Middle frontal gyrus (tissue), 1 donor: Measurements from ENCODE around the gene SLC8A2.

Experiments used
- DNase-seq: peaks from one replicate; pipeline ENCODE4 v3.0.0-alpha.2; 2015; ENCODE audit warnings: low spot score; ENCODE audit errors: extremely low spot score

The SLC8A2 gene

DNA sequence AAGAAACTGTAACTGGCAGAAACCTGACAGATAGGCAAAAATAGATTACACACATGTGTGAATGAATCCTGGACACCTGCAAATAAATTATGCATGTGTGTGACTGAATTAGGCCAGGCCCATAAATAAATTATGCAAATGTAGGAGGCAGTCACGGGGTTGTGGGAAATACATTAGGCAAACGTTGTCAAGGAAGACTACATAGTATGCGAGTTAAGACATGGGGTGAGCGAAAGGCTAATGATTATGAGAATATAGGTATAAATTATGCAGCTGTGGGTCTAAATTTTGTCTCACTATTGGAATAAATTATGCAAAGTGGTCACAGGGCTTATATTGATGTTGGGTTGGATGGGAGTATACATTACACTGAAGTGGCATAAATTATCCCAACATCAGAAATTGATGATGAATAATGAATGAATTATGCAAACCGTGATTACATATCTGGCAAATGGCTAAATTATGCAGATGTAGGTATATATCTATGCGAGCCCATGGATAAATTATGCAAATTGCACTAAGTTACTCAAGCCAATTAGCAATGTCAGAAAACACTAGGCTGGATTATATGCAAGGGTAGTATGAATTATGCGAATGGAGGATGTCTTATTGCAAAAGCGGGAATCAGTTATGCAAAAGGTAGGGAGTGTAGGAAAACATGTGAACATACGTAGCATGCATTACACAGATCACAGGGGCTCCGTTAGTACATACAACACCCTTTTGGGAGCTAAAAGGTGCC, 6.8 kb downstream of the SLC8A2 start:
- no peak for DNase-seq

DNA sequence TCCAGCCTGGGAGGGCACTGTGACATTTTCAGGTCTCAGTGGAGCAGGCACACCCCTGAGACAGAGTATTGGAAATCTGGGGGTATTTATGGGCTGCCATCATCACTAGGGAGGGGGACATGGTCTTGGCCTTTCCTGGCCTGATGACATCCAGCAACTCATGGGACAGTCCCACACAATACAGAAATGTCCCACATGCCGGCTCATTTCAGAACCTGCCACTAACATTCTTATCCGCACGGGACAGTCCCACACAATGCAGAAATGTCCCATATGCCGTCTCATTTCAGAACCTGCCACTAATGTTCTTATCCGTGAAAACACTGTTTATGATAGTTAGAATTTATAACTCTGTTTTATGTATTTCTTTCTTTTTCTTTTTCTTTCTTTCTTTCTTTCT, 9.8 kb downstream of the SLC8A2 start:
- DNase-seq, result no peak

DNA sequence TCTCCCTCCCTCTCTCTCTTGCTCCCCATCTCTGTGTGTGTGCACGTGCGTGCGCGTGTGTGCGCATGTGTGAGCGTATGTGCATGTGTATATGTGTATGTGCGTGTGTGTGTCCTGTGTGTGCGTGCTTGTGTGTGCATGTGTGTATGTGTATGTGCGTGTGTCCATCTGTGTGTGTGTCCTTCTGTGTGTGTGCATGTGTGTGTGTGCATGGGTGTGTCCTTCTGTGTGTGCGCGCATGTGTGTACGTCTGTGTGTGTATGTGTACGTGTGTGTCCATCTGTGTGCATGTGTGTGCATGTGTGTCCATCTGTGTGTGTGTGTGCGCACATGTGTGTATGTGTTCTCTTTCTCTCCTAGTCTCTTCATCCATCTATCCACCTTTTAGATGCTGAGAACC, 12.2 kb downstream of the SLC8A2 start:
- no peak for DNase-seq

DNA sequence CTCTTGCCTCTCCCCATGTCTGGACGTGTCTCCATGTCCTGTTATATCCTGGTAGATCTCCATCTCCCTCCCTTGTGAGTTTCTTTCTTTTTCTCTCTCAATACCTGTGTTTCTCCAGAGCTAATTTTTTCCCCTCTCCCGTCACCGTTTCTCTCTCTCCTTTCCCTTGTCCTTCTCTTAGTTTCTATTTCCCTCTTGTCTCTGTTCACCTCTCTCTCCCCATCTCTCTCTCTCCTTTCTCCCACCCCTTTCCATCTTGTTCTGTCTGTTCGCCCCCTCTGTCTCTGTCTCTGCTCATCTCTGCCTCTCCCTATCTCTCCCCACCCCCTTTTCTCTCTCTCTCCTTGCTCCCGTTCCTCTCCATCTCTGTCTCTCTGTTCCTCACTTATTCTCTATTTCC, 13.0 kb downstream of the SLC8A2 start:
- DNase-seq, result no peak

DNA sequence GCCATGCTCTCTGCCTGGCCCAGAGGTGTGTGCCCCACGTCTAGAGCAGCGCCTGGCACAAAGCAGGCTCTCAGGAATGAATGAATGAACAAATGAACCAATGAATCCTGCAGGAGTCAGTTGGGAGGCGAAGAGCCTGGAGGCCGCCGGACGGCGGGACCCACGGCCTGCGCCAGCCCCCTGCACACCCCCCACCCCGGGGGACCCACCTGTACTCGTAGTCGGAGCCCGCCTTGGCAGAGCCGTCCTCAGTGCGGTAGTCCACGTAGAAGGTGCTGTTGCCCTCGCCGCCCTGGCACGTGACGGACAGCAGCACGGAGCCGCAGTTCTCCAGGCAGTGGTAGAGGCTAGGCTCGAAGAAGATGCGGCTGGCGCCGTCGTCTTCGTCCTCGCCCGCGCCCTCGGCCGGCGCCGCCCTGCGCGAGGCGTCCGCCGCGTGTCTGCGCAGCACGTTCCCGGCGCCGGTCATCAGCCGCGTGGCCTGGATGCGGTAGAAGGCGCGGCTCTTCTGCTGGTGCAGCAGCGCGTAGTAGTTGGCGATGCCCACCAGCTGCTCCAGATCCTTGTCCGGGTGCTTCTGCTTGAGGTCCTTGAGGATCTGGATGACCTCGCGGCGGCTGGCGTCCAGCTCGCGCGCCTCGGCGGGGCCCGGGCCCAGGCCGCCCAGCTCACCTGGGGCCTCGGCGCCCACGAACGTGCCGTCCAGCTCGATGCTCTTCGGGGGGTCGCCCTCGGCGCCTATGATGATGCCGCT, 14.8 kb downstream of the SLC8A2 start:
- DNase-seq, result no peak

DNA sequence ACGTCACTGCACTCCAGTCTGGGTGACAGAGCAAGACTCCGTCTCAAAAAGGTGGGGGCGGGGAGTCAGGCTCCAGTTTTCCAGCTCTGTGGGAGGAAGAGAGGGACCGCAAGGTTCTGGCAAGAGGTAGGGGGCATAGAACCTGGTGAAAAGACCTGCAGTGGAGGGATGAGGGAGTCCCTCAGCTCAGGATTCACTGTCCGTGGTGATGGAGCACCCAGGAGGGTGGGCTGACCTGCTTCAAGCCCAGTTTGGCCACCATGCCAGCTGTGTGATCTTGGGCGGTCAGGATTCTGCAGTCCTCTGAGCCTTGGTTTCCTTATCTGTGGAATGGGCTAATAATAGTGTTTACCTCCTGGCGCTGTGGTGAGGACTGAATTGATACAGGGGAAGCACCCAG, 21.2 kb downstream of the SLC8A2 start:
- DNase-seq, result no peak

DNA sequence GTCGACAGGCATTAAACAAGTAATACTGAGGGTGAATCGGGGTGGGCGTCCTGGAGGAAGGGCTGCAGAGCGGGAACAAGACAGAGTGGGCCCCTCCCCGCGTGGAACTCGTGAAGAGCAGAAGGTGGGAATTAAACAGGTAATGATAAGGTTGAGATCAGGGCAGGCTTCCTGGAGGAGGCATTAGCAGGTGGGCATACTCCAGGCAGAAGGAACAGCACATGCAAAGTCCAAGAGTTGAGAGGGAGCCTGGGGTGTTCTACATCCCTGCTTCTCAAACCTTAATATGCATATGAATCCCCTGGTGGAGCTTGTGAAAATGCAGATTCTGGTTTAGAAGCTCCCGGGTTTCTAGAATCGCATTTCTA, 23.3 kb downstream of the SLC8A2 start:
- DNase-seq, result no peak

DNA sequence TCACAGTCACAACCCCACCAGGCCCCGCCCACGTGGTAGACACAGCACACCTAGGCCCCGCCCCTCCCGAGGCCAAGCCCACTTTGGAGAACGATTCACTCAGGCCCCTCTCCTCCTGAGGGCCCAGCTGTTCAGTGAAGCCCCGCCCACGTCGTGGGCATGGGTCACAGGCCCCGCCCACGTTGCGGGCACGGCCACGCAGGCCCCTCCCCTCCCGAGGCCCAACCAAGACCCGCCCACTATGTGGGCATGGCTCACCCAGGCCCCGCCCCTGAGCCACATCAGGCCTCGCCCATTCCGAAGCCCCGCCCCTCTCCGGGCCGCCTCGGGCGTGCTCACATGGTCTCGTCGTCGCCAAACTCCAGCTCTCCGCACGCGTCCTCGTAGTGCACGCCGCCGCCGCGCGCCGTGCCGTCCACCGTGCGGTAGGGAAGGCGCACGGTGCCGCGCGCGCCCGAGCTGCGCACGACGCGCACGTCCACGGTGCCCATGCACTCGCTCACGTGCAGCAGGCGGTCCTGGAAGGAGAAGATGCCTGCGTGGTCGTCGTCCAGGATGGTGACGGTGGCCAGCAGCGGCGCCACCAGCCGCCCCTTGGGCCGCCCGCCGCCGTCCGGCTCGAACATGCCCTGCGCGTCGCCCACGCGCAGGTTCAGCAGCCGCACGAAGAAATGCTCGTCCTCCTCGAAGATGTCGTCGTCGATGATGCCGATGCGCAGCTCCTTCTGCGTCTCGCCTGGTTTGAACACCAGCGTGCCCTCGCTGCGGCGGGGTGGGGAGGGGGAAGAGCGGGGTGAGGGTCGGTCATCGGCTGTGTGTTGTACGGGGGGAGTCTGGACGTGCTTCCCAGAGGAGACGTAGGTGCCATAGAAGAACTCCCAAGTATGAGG, 24.0 kb downstream of the SLC8A2 start:
- no peak for DNase-seq

DNA sequence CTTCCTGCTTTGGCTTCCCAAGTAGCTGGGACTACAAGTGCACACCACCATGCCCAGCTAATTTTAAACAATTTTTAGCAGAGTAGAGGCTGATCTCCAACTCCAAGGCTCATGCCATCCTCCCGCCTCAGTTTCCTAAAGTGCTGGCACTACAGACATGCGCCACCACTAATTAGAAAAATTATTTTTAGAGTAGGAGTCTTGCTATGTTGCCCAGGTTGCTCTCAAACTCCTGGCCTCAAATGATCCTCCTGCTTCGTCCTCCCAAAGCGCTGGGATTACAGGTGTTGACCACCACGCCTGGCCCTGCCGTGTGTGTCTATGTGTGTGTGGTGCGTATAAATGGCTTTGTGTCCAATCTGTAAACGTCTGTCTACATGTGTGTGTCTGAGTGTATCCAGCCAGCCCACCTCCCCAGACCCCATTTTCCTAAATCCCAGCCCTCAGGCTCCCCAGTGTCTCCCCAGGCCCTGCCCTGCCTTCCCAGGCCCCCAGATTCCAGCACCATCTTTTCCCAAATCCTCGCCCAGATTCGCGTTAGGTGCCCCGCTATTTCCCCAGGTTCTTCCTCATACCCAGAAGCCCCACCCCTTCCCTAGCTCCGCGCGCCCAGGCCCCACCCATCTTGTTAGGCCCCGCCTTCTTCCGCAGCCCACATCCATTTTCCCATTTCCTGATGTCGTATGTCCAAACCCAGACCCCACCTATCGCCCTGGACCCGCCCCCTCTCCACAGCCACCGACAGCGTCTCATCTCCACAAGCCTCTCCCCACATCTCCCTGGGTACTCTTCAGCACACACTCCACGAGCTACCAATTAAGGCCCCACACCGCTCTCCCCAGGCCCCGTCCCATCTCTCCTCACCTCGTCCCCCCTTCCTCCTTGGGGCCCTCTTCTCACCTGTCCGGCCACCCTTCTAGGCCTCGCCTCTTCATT, 24.9 kb downstream of the SLC8A2 start:
- no peak for DNase-seq

DNA sequence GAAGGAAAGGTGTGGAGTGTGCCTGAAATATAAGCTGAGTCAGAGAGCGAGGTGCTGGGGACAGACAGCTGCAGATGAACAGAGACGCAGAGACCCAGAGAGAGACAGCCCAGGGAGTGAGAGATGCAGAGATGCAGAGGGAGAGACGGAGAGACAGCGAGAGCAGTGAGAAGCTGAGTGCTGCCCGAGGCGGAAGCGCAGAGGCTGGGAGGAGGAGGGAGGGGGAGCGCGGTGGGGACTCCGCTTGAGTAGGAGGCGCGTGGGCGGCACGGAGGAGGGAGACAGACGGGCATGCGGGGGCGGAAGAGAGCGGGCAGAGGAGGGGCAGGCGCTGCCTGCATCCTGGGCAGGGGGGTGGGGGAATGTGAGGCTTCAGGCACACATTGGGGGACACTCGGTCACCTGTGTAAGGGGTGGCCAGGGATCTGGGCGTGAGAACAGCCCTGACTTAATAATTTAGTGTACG, 25.7 kb downstream of the SLC8A2 start:
- DNase-seq, result no peak

DNA sequence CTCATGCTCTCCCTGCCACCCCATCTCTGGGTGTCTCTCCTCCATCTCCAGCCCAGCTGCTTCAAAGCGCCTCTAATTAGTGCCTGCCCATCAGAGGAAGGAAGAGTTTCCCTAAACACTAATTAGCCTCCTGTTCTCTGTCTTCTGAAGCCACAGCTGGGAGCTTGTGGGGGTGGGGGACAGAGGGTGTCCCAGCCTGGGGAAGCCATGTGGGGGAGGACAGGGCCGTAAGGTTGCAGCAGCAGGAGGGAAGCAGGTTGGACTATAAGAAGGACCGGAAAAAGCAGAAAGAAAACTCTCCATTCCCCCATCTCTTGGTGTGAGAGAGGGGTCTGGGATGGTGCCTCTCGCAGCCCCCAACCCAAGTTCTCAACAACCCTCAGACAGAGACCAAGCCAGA, 26.2 kb downstream of the SLC8A2 start:
- no peak for DNase-seq

DNA sequence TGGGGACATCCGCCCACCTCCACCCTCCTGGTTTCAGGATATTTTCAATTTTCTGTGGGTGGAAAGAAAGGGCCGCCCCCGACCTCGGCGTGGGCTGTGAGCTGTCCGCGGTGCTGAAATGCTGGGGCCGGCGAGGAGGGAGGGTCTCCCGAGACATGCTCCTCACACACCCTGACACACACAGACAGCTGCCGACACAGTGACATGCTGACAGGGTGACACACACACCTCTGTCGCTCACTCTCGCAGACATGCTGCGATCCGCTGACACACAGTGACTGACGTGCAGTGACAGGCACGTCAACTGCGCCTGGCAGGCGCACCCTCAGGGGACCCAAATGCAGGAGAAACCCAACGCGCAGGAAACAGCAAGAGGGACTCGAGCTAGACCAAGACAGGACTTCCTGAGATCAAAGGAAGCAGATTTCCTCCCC, 27.3 kb downstream of the SLC8A2 start:
- no peak for DNase-seq

DNA sequence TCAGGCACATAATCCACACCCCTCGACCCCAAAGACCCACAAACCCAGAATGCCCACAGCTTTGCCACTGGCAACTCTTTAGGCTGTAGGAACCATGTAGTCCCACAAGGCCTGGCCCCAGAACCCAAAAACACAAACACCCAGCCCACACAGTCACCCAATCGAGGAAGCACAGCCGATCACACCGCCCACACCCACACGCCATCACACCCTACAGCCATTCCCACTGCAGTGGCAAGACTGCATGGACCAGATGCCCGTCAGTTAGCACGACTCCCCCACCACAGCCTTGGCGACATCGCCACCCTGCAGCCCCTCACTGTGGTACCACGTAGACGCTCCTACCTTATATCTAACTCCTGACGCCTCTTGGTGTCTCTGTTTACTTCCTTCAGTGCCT, 28.4 kb downstream of the SLC8A2 start:
- peak; percentile 48 for DNase-seq

DNA sequence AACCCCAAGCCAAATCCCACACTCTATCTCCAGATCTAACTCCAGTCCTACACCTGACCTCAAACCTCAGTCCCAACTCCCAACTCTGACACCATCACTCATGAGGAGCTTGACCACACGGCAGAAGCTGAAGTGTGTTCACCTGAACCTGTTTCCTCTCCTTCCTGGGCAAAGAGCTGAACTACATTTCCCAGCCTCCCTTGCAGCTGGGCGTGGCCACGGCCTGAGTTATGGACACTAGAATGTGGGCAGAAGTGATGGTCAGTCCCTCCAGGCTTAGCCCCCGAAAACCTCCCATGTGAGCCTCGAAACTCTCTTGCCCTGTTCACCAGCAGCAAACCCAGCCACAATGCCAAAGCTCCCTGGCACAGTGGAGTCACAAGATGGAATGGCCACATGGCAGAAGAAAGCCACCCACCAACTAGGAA, 32.9 kb downstream of the SLC8A2 start:
- DNase-seq, result no peak

DNA sequence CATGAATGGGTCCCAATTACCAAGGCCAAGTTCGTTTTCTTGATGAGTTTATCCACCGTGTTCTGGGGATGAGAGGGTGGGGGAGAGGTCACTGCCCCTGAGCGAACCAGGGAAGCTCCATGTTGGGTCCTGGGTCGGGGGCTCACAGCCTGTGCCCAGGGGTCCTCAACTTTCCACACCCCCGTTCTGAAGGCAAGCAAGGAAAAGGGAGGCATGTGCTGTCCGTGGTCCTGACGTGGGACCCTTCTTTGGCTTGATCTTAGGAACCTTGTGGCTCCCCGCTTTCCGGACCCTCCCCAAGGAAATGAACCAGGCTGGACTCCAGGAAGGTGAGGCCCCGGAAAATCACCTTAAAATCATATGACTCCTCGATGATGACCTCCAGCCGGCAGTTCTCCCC, 34.2 kb downstream of the SLC8A2 start:
- no peak for DNase-seq

DNA sequence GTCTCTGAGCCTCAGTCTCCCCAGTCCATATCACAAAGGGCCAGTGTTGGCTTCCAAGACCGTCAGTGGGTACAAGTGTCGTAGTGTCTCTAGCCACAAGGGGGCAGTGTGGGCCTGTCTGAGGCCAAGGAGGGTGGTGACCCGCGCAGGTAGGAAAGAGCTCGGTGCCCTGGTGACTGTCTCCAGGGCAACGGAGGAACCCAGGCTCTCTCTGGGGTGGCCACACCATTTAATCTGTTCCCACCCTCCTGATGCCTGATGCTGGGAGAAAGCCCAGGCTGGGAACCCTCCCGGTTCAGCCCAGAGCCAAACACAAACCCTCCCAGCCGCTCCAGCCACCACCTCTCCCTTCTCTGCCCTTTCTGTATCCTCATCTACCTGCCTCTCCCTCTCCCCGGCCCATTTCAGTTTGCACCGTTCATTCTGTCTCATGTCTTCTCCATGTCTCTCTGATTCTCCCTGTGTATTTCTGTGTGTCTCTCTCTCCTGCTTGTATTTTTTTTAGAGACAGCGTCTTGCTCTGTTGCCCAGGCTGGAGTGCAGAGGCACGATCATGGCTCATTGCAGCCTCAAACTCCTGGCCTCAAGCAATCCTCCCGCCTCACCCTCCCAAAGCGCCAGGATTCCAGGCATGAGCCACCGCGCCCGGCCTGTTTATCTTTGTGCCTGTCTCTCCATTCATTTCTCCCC, 34.8 kb downstream of the SLC8A2 start:
- DNase-seq, result no peak

DNA sequence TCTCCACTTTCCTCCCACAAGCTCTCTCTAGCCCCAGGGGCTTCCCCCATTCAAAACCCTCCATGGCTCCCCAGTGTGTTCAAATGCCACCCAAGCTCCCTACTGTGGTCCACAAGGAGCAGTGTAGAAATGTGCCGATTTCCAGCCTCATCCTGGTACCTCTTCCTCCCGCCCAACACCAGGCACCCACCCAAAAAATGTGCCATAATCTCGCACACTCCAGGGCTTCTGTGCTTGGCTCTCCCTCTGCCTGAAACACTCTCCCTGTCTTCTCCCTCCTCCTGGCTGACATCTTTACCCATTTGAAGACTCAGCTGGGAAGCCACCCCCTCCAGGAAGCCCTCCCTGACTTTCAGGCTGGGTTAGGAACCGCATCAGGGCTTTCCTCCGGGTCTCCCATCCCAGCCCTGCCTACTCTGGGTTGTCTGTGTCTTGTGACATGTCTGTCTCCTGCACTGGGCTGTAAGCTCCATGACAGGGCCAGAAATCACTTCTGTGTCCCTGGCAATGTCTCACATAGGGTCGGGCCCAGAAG, 35.7 kb downstream of the SLC8A2 start:
- DNase-seq, result no peak

DNA sequence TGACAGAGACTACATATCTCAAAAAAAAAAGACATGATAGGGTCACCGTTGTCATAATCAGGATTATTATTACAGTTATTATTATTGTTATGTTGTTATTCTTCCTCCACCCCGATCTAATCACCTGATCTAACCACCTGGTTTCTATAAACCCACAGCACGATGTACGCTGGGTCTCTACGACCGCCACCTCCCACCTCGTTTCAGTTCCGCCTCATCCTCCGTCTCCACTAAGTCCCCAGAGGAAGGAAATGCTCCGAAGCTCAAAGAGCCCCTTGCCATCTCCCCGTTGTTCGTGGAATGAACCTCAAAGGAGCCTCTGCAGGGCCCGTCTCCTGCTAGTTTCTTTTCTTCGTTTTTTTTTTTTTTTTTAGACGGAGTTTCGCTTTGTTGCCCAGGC, 36.5 kb downstream of the SLC8A2 start:
- no peak for DNase-seq

DNA sequence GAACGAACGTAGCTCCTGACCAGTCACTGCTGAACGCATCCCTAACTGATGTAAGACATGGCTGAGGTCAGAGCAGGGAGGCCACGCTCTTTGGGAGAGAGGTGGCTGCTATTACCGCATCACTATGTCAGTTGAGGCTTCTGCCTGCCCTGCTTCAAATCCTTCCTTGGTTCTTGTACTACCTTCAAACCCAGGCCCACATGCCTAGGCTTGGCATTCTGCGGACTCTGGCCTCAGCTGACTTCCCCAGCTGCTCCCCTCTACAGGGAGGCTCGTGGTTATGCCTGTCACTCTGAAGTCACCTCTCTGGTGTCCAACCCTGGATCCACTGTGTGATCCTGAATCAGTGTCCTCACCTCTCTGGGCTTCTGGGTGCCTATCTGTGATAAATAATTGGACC, 37.6 kb downstream of the SLC8A2 start:
- no peak for DNase-seq

DNA sequence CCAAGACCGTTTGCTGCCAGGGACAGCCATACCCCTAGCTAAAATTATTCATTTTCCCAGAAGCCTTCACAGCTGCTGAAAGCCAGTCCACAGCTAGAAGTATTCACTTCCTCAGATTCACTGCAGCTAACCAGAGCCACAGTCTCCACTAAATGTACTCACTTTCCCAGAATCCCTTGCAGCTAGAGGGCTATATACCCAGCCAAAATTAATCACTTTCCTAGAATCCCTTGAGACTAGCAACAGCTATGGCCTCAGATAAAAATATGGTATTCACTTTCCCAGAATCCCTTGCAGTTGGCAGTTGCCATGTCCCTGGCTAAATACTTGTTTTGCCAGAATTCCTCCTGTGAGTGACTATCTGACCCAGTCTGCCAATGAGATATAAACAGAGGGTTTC, 38.6 kb downstream of the SLC8A2 start:
- DNase-seq, result no peak
